HepG2 (cell line): ENCODE measurements around the gene RNASE8. TPM values are rescaled to one million over a fixed set of nuclear protein-coding genes. Genes with fewer than 3 reads are reported as not detected.

Experiments
- ARID4A ChIP-seq: sonication (generic); formaldehyde crosslinking; IDR thresholded peaks from 2 replicates; pipeline ENCODE4 v1.5.0; 2020; ENCODE audit warnings: mild to moderate bottlenecking, missing genetic modification reagents, borderline replicate concordance
- E2F2 ChIP-seq: sonication (generic); formaldehyde crosslinking; IDR thresholded peaks from 2 replicates; pipeline ENCODE4 v1.4.0; 2020; ENCODE audit warnings: missing genetic modification reagents, borderline replicate concordance
- FLYWCH1 ChIP-seq: sonication (generic); formaldehyde crosslinking; IDR thresholded peaks from 2 replicates; pipeline ENCODE4 v1.8.1; 2023; ENCODE audit warnings: mild to moderate bottlenecking, missing genetic modification reagents
- KLF13 ChIP-seq: sonication (generic); formaldehyde crosslinking; IDR thresholded peaks from 2 replicates; pipeline ENCODE4 v1.4.0; 2020; ENCODE audit warnings: mild to moderate bottlenecking, missing genetic modification reagents
- KMT2A ChIP-seq: sonication (generic); formaldehyde crosslinking; IDR thresholded peaks from 2 replicates; pipeline ENCODE4 v1.4.0; 2020; ENCODE audit warnings: missing genetic modification reagents
- PHF8 ChIP-seq: sonication (generic); formaldehyde crosslinking; IDR thresholded peaks from 2 replicates; pipeline ENCODE4 v1.5.0; 2020; ENCODE audit warnings: missing genetic modification reagents
- SNAPC2 ChIP-seq: sonication (generic); formaldehyde crosslinking; IDR thresholded peaks from 2 replicates; pipeline ENCODE4 v1.8.1; 2022; ENCODE audit warnings: mild to moderate bottlenecking, missing genetic modification reagents
- ZBTB40 ChIP-seq, 2 experiments: fragments of 450-650 bp in 1 of 2; sonication (generic) in 1 of 2; formaldehyde crosslinking in 1 of 2; IDR thresholded peaks; 2 replicates each; pipeline versions ENCODE4 v1.6.1 to v1.8.0; 2016 to 2022; ENCODE audit warnings: antibody characterized with exemption in 1 of 2, mild to moderate bottlenecking in 1 of 2, missing genetic modification reagents in 1 of 2
- ZNF280D ChIP-seq: sonication (generic); formaldehyde crosslinking; IDR thresholded peaks from 2 replicates; pipeline ENCODE4 v1.5.1; 2020; ENCODE audit warnings: mild to moderate bottlenecking, missing genetic modification reagents
- ZNF790 ChIP-seq: sonication (generic); formaldehyde crosslinking; IDR thresholded peaks from 2 replicates; pipeline ENCODE4 v1.8.0; 2022; ENCODE audit warnings: missing genetic modification reagents, mild to moderate bottlenecking, borderline replicate concordance
- polyA plus RNA-seq, 8 experiments: library from polyadenylated mRNA; depleted of rRNA in 3 of 8; stranded (reverse) in 7 of 8; unstranded in 1 of 8; fragments of >200 nt; fragmentation: Illumina TruSeq in 4 of 8; extraction: Trizol in 4 of 8; gene quantifications; 2 replicates each; pipeline versions ENCODE4 v1.2.1 to v1.2.3, GENCODE V29; 2011 to 2016; ENCODE audit warnings: low read depth in 4 of 8, missing spikeins in 1 of 8, mixed read lengths in 1 of 8; ENCODE audit not compliant: insufficient read depth in 1 of 8
- total RNA-seq, 5 experiments: library from RNA; depleted of rRNA; stranded (reverse); fragments of >200 nt; fragmentation: Illumina TruSeq; extraction: Trizol; gene quantifications; 2 replicates each; pipeline ENCODE4 v1.2.3, GENCODE V29; 2016; ENCODE audit warnings: low read depth in 1 of 5

The RNASE8 gene
- total and polyA plus RNA-seq, 2 of the 13 experiments (the other 11 are each of a cell fraction or from before 2014, with no cell fraction given), result not detected

GRCh38 chr14:21098892-21099595 is 41.4 kb downstream of the RNASE8 start (continued):
- no peak for TF ChIP-seq E2F2 (CRISPR knock-in tag)
- TF ChIP-seq ARID4A, result peak; percentile 3; the same call in 1 of the 2 replicates
- TF ChIP-seq PHF8 (CRISPR knock-in tag), result no peak
- TF ChIP-seq KMT2A (CRISPR knock-in tag), result peak; percentile 32; the same call in 1 of the 2 replicates
- TF ChIP-seq FLYWCH1 (CRISPR knock-in tag), result no peak
- TF ChIP-seq ZNF280D (CRISPR knock-in tag), result peak; percentile 69; the same call in 1 of the 2 replicates
- no peak for TF ChIP-seq ZBTB40 (IDR thresholded peaks at IDR 0.05)
- TF ChIP-seq ZBTB40 (CRISPR knock-in tag; IDR thresholded peaks at IDR 0.05), result no peak
- no peak for TF ChIP-seq SNAPC2 (CRISPR knock-in tag)
- no peak for TF ChIP-seq KLF13 (CRISPR knock-in tag)
- TF ChIP-seq ZNF790 (CRISPR knock-in tag), result no peak
